Neuronal stem cell (in vitro differentiated cells): Measurements from ENCODE around the gene MAP2K7.
"Not testable (repeated sequence)": the region's sequence is repeated elsewhere in the genome, so short reads cannot be mapped to it uniquely, and the experiment has no call there.

ENCODE experiments used
- DNase-seq: peaks from one replicate; pipeline ENCODE4 v3.0.0-alpha.2; 2013; ENCODE audit warnings: low spot score
- H2AFZ ChIP-seq: one replicate; pipeline ENCODE4 v1.6.1; 2013; ENCODE audit warnings: mild to moderate bottlenecking, low read length, inconsistent platforms
- H2AK5ac ChIP-seq: 2 replicates; pipeline ENCODE4 v1.6.1; 2013; ENCODE audit warnings: low read depth, mild to moderate bottlenecking, inconsistent platforms, low read length, moderate library complexity, mixed read lengths
- H2BK120ac ChIP-seq: 2 replicates; pipeline ENCODE4 v1.6.1; 2013; ENCODE audit warnings: low read depth, mild to moderate bottlenecking, inconsistent platforms, low read length, moderate library complexity, mixed read lengths
- H2BK12ac ChIP-seq: one replicate; pipeline ENCODE4 v1.6.1; 2013; ENCODE audit warnings: low read length, inconsistent platforms
- H2BK15ac ChIP-seq: 2 replicates; pipeline ENCODE4 v1.6.1; 2013; ENCODE audit warnings: mild to moderate bottlenecking, low read length, inconsistent platforms, mixed read lengths
- H2BK5ac ChIP-seq: one replicate; pipeline ENCODE4 v1.6.1; 2013; ENCODE audit warnings: inconsistent platforms, mild to moderate bottlenecking, low read length, moderate library complexity
- H3K14ac ChIP-seq: one replicate; pipeline ENCODE4 v1.6.1; 2013; ENCODE audit warnings: low read length, inconsistent platforms
- H3K18ac ChIP-seq: 2 replicates; pipeline ENCODE4 v1.6.1; 2013; ENCODE audit warnings: low read length, inconsistent platforms
- H3K23ac ChIP-seq: 2 replicates; pipeline ENCODE4 v1.6.1; 2013; ENCODE audit warnings: low read depth, mild to moderate bottlenecking, mixed read lengths, low read length, inconsistent platforms; ENCODE audit not compliant: poor library complexity
- H3K27ac ChIP-seq: replicated peaks from 3 replicates; pipeline ENCODE4 v1.5.1; 2013; ENCODE audit warnings: low read length, inconsistent platforms
- H3K27me3 ChIP-seq, 3 experiments: 2 replicates each; pipeline ENCODE4 v1.6.1; 2013; ENCODE audit warnings: low read length in 3 of 3, mild to moderate bottlenecking in 2 of 3, inconsistent platforms in 1 of 3, low read depth in 1 of 3, mixed read lengths in 1 of 3, moderate library complexity in 1 of 3; ENCODE audit not compliant: control insufficient read depth in 3 of 3, insufficient read depth in 3 of 3
- H3K36me3 ChIP-seq, 2 donors: replicated peaks in 1 of 2; 2 replicates each; pipeline ENCODE4 v1.6.1; 2013; ENCODE audit warnings: low read length in 2 of 2; ENCODE audit not compliant: control insufficient read depth in 2 of 2, insufficient read depth in 2 of 2
- H3K4ac ChIP-seq: 2 replicates; pipeline ENCODE4 v1.6.1; 2013; ENCODE audit warnings: inconsistent platforms, mild to moderate bottlenecking, low read length, moderate library complexity
- H3K4me1 ChIP-seq, 2 donors: 1 replicate in 1 of 2; 2 replicates in 1 of 2; pipeline ENCODE4 v1.6.1; 2013; ENCODE audit warnings: low read length in 2 of 2, low read depth in 1 of 2; ENCODE audit not compliant: control insufficient read depth in 2 of 2, insufficient read depth in 1 of 2
- H3K4me2 ChIP-seq: one replicate; pipeline ENCODE4 v1.6.1; 2013; ENCODE audit warnings: mild to moderate bottlenecking, low read length, inconsistent platforms; ENCODE audit not compliant: insufficient read depth, poor library complexity, severe bottlenecking
- H3K4me3 ChIP-seq, 2 donors: 2 replicates each; pipeline ENCODE4 v1.5.1; 2013; ENCODE audit warnings: low read length in 2 of 2, mild to moderate bottlenecking in 2 of 2, inconsistent platforms in 1 of 2, moderate library complexity in 1 of 2
- H3K79me1 ChIP-seq: one replicate; pipeline ENCODE4 v1.6.1; 2013; ENCODE audit warnings: low read depth, mild to moderate bottlenecking, inconsistent platforms, low read length, moderate library complexity
- H3K9ac ChIP-seq: one replicate; pipeline ENCODE4 v1.6.1; 2013; ENCODE audit warnings: mild to moderate bottlenecking, low read depth, low read length, inconsistent platforms; ENCODE audit not compliant: poor library complexity
- H3K9me3 ChIP-seq, 2 donors: replicated peaks in 1 of 2; 2 replicates each; pipeline versions ENCODE3 to v1.6.1; 2013; ENCODE audit warnings: low read length in 2 of 2, mild to moderate bottlenecking in 2 of 2, inconsistent platforms in 1 of 2, low read depth in 1 of 2, mixed read lengths in 1 of 2, moderate library complexity in 1 of 2; ENCODE audit not compliant: control insufficient read depth in 2 of 2, insufficient read depth in 1 of 2
- H4K8ac ChIP-seq: one replicate; pipeline ENCODE4 v1.6.1; 2013; ENCODE audit warnings: low read depth, mild to moderate bottlenecking, inconsistent platforms, low read length, moderate library complexity
- H4K91ac ChIP-seq: one replicate; pipeline ENCODE4 v1.6.1; 2013; ENCODE audit warnings: low read length, low read depth, mild to moderate bottlenecking, inconsistent platforms; ENCODE audit not compliant: poor library complexity
- WGBS, 2 donors: extraction: QIAGEN DNeasy Blood & Tissue Kit; methylation state at CpG; one replicate each; pipeline ENCODE4 v1.1.7; 2013; ENCODE audit warnings: missing lambda C conversion rate in 2 of 2, mixed read lengths in 1 of 2; ENCODE audit not compliant: insufficient read length in 2 of 2, insufficient replicate concordance in 1 of 2; ENCODE audit errors: extremely low coverage in 2 of 2; 5-methylcytosine and 5-hydroxymethylcytosine counted together

Gene MAP2K7

DNA sequence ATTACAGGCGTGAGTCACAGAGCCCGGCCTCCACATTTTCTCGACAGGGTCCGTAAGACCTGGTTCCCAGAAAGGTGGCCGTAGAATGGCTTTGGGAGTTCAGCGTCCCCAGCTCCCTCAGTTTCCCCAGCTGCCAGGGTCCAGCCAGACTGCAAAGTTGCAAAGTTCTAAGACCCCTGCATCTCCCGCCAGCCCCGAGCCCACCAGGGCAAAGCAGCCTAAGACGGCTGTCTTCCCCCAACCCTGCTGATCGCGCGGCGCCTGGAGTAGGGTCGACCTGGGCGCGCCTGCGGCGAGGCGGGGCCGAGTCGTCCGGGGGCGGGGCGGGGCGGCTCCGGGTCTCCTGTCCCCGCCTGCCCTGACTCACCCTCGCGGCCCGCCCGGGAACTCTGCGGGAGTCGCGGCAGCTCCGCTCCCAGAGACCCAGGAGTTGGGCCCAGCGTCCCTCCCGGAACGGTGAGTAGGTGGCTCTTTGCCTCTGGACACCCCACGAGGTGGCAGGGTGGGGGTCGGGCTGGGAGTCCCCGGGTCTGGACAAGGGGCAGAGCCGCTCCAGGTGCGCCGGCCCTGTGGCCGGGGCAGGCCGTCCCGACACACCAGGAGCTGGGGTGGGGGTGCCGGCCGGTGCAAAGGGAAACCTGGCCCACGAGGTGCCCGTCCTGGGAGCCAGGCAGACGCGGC lies 15.4 kb upstream of the MAP2K7 start, which contains the start of gene LRRC8E:
TSS of gene LRRC8E (plus strand) at position 366 of the 681 bp plus-strand sequence. CDS start 7,094 bp downstream, outside the sequence.
- H3K27ac ChIP-seq: no peak within 1 kb of the TSS
- peak within 1 kb of the TSS in 1 of 2 donors; percentile 55 for H3K4me3 ChIP-seq
- H3K9me3 ChIP-seq: no peaks in the 10 kb centered on the region
- no peak within 1 kb of the TSS for H3K9ac ChIP-seq
- no peak within 1 kb of the TSS for H2BK12ac ChIP-seq
- H3K36me3 ChIP-seq: no peaks in the 10 kb centered on the region
- peak within 1 kb of the TSS; percentile 92 for H3K23ac ChIP-seq
- no peak within 1 kb of the TSS for H4K8ac ChIP-seq
- H3K4me2 ChIP-seq: peak within 1 kb of the TSS; percentile 81
- peak; percentile 63 for DNase-seq
- H3K14ac ChIP-seq: no peak within 1 kb of the TSS
- H2BK15ac ChIP-seq: peak within 1 kb of the TSS; percentile 69
- peak within 1 kb of the TSS; percentile 31 for H2BK120ac ChIP-seq
- no peaks in the 10 kb centered on the region for H3K79me1 ChIP-seq
- H3K4ac ChIP-seq: no peak within 1 kb of the TSS
- H2AFZ ChIP-seq: peak within 1 kb of the TSS; percentile 91
- H2BK5ac ChIP-seq: peak within 1 kb of the TSS; percentile 53
- WGBS, 2 donors: no CpG with 5 or more reads among the region's 53 CpGs
- peak within 1 kb of the TSS; percentile 89 for H3K18ac ChIP-seq
- peaks cover 0 to 43% (median 19%) of the 10 kb centered on the region in 3 experiments for H3K27me3 ChIP-seq
- no peak within 1 kb of the TSS for H4K91ac ChIP-seq
- H2AK5ac ChIP-seq: peak within 1 kb of the TSS; percentile 81
- H3K4me1 ChIP-seq: peaks cover 0 to 7% of the 10 kb centered on the region in 2 donors

DNA sequence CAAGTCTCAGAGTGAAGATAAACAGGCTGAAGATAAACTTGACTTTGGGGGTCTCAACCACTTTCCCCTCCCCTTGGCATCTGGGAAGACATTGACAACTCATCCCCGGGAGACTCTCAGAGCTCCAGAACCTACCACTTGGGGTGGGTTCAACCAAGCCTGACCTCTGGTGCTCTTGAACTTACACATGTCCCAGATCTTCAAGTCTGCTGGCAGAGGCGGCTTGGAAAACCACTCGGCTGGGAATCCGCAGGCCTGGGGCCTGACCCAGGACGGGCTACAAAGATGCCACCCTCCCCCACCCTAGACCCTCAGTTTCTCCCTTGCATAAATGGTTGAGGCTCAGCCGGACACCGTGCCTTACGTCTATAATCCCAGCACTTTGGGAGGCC lies 14.9 kb upstream of the MAP2K7 start:
- Histone ChIP-seq H2AFZ (peak overlapping the region; percentile 91), H2BK12ac (no peak overlapping the region), H3K4me3 (peak overlapping the region in 1 of 2 donors; percentile 55), H3K27ac (no peak overlapping the region), H3K4me1 (peaks cover 0 to 7% of the 10 kb centered on the region in 2 donors), H4K8ac (no peak overlapping the region), H3K4me2 (peak overlapping the region; percentile 81), H2BK5ac (no peak overlapping the region), H4K91ac (no peak overlapping the region), H2AK5ac (no peak overlapping the region), H2BK15ac (peak overlapping the region; percentile 69), H3K4ac (no peak overlapping the region), H3K14ac (no peak overlapping the region), H3K18ac (peak overlapping the region; percentile 85), H3K36me3 (no peaks in the 10 kb centered on the region), H3K9me3 (no peaks in the 10 kb centered on the region), H3K79me1 (no peaks in the 10 kb centered on the region), H2BK120ac (no peak overlapping the region), H3K27me3 (peaks cover 0 to 43% (median 19%) of the 10 kb centered on the region in 3 experiments), H3K9ac (no peak overlapping the region), H3K23ac (no peak overlapping the region)
- DNase-seq: no peak
- WGBS, 2 donors: no CpG with 5 or more reads among the region's 8 CpGs

DNA sequence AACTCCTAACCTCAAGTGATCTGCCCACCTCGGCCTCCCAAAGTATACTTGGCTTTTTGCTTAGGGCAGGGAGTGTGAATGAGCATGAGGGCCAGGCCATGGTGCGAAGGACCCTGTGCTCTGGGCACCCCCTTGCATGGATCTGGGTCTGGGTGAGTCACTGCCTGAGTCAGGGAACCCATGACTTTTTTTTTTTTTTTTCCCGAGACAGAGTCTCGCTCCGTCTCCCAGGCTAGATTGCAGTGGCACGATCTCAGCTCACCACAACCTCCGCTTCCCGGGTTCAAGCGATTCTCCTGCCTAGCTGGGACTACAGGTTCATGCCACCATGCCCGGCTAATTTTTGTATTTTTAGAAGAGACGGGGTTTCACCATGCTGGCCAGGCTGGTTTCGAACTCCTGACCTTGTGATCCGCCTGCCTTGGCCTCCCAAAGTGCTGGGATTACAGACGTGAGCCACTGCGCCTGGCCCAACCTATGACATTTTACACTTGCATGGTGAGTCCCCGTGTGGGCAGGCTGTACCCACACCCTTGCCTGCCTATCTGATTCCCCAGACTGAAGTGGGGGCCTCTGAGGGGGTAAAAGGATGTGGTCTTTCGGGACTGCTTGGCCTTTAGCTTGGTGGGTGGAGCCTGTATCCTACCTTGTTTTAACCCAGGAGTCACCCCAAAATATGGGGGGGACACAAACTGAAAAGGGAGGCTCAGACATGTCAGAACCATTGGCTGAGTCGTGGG lies 10.1 kb upstream of the MAP2K7 start:
- DNase-seq, H3K9ac ChIP-seq, H3K14ac ChIP-seq, H3K4me3 ChIP-seq, H2BK15ac ChIP-seq, H3K79me1 ChIP-seq, H2BK120ac ChIP-seq, H3K18ac ChIP-seq, H2AK5ac ChIP-seq, H3K9me3 ChIP-seq, H3K4me2 ChIP-seq, H3K4me1 ChIP-seq, H2BK5ac ChIP-seq, H2AFZ ChIP-seq, H3K36me3 ChIP-seq, H4K8ac ChIP-seq, H3K23ac ChIP-seq, H3K4ac ChIP-seq, H4K91ac ChIP-seq, H3K27ac ChIP-seq: not testable (repeated sequence)
- Histone ChIP-seq H3K27me3 (peaks cover 0 to 19% (median 8%) of the 10 kb centered on the region in 3 experiments), H2BK12ac (peak overlapping the region; percentile 41)
- WGBS, 2 donors: no CpG with 5 or more reads among the region's 18 CpGs
